SHP77 treated with DMSO at 0.1 percent for 48 hours (cell line): ENCODE results near the gene PRR11.
"Not testable (repeated sequence)": the region's sequence is repeated elsewhere in the genome, so short reads cannot be mapped to it uniquely, and the experiment has no call there.

Experiments used
- DNase-seq: peaks from one replicate; lab custom pipeline; 2025; lab: John Stamatoyannopoulos, UW

PRR11 gene

DNA sequence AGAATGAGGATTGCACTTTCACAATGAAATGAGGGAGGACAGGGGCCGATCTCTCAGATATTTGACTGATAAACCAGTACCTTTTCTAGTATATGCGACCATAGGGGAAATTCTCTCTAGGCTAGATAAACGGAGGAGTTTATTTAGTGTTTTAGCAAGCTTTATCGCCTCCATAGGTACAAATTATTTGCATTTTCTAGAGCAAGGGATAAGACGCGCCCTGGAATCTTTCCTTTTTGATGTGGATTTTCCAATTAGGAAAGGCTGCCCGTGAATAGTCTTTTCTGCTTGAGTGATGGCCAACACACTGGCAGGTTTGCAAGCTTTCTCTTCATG, 64.4 kb downstream of the PRR11 start:
- DNase-seq: peak; percentile 64

DNA sequence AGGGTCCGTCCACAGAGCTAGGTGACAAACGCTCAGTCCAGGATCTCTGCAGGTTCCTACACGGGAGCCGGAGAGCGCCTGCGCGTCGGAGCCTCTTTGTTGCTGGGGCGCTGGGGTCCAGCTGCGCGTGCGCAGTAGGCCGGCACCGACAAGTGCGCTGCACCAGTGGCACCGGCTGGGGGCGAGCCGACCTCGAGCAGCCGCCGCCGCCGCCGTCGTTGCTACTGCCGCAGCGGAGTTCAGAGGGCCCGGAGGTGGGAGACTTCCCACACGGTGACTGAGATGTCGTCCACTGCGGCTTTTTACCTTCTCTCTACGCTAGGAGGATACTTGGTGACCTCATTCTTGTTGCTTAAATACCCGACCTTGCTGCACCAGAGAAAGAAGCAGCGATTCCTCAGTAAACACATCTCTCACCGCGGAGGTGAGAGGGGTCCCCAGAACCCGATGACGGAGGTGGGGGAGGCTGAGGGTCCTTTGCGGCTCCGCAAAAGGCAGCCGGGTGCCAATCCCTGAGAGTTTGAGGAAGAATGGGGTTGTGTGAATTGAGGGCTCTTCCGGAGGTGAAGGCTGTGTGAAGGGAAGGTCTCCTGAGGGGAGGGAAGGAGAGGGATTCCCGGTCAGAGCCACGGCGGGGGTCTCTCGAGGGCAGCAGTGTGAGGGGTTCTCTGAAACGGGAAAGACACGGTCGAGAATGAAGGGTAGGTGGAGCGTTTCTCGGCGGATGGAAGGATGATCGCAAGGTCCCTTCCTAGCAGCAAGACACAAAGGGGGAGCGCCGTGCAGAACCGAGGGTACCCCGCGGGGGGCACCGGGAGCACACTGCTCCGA, 65.0 kb downstream of the PRR11 start, which contains the start of gene GDPD1:
GDPD1 (plus strand) TSS at position 184 of the 831 bp plus-strand sequence; CDS start at position 283, 99 bp downstream.
- peak; percentile 91 for DNase-seq

DNA sequence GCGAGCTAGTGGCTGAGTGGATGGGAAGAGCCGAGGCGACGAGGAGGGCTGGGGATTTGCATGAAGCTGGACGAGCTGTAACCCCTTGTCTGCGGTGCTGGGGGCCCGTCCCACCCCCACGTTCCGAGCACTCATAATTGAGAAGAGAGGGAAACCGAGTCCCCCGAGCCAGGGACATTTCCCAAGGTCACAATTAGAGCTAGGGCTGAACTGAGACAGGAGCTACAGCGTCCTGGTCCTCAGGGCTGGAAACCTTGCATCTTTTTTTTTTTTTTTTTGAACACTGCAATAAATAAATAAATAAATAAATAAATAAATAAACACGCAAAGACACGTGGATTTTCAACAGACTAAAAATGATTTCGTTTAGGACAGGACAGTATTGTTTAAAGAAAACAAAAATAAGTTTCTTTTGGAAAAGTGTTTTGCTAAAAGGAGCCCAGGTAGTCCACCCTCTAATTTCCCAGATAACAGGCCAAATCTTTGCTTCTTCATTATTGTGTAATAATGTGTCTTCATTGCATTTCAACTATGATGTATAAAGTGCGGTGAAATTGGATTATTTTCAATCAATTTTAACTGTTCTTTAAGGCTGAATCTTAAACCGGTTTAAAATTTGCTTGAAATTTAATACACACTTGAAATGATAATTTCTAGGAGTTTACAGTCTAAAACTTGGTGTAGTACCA, 65.8 kb downstream of the PRR11 start:
- DNase-seq: no peak

DNA sequence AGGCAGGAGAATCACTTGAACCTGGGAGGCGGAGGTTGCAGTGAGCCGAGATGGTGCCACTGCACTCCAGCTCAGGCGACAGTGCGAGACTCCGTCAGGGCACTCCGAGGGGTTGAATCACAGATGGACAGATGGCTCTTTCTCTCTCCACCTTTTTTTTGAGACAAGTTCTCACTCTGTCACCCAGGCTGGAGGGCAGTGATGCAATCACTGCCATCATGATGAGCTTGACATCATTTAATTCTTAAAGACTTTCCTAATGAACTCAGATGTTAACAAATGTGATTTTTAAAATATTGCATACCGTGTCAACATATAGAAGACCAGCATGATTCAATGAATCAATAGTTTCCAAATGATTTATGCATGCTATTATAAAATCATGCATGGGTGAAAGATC, 68.3 kb downstream of the PRR11 start:
- no peak for DNase-seq

DNA sequence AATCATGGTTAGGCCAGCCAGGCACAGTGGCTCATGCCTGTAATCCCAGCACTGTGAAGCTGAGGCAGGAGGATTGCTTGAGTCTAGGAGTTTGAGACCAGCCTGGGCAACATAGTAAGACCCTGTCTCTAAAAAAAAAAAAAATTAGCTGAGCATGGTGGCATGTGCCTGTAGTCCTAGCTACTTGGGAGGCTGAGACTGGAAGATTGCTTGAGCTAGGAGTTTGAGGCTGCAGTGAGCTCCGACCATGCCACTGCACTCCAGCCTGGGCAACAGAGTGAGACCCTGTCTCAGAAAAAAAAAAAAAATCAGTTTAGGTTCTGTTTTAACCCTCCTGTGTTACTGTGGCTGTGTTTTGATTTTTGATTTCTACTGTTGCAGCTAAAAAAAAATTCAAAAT, 73.0 kb downstream of the PRR11 start:
- not testable (repeated sequence) for DNase-seq

DNA sequence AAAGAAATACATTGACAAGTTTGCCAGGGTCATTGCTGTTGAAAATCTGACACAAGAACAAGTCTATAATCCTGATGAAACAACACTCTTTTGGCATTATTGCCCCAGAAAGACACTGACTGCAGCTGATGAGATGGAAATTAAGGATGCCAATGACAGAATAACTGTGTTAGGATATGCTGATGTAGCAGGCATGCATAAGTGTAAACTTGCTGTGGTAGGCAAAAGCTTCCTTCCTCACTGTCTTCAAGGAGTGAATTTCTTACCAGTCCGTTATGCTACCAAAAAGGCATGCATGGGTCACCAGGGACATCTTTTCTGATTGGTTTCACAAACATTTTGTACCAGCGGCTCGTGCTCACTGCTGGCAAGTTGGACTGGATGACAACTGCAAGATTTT, 75.2 kb downstream of the PRR11 start:
- no peak for DNase-seq

DNA sequence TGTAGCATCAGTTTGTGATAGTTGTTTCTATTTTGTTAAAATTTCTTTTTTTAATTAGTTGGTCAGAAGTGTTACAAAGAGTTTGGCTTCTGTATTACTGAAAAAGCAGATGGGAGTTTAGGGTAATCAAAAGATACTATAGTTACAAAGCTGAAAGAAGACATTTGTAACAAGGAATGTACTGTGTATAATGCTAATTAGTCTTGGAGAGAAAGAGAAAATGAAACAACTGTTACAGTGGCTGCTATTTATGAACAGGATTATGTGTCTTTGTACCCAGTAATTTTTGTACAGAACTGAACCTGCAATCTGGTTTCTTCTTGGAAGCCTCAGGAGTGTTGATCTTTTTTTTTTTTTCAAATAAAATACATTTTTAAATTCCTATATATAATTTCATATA, 79.1 kb downstream of the PRR11 start:
- DNase-seq: no peak

DNA sequence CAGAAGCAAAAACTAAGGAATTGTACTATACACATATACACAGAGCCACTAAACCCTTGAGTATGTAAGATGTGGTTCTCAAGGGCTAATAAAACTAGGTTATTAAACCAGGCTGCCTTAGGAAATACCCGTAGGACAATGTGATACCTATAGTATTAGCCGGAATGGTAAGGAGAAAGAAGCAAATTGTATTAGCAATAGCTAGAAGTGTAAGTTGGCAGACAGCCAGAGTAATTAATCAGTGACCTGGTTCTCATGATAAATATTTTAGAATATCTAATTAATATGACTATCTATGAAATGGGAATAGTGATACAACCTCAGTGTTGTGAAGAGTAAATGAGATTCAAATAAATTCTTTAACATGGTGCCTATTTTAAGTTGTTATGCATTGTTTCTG, 83.4 kb downstream of the PRR11 start:
- DNase-seq: no peak

DNA sequence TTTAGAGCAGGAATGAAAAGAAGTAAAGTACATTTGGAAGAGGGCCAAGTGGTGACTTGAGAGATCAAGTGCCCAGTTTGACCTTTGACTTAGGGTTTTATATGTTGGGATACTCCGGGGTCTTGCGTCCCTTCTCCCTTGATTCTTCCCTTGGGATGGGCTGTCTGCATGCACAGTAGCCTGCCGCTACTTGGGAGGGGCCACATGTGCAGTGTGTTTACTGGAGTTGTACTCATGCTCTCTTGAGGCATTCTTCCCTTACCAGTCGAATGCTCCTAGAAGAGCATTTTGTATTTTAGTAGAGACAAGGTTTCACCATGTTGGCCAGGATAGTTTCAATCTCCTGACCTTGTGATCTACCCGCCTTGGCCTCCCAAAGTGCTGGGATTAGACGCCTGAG, 88.5 kb downstream of the PRR11 start:
- DNase-seq: no peak
